Mesenchymal stem cell (in vitro differentiated cells and primary cell): Measurements from ENCODE around the gene SNRNP40.

Experiments used
- DNase-seq: peaks from one replicate; pipeline ENCODE4 v3.0.0-alpha.2; 2013
- H2AFZ ChIP-seq: one replicate; pipeline ENCODE4 v1.6.1; 2013; ENCODE audit warnings: low read depth, mild to moderate bottlenecking, control low read depth, inconsistent platforms, low read length, moderate library complexity
- H2AK5ac ChIP-seq: 2 replicates; pipeline ENCODE4 v1.6.1; 2013; ENCODE audit warnings: low read length, moderate library complexity, mild to moderate bottlenecking, inconsistent platforms; ENCODE audit not compliant: severe bottlenecking
- H2BK120ac ChIP-seq: one replicate; pipeline ENCODE4 v1.6.1; 2013; ENCODE audit warnings: low read depth, mild to moderate bottlenecking, inconsistent platforms, low read length, moderate library complexity
- H2BK12ac ChIP-seq, 2 experiments: one replicate each; pipeline ENCODE4 v1.6.1; 2013; ENCODE audit warnings: inconsistent platforms in 2 of 2, low read length in 2 of 2, mild to moderate bottlenecking in 2 of 2, moderate library complexity in 2 of 2, control low read depth in 1 of 2
- H2BK15ac ChIP-seq: one replicate; pipeline ENCODE4 v1.6.1; 2013; ENCODE audit warnings: mild to moderate bottlenecking, low read depth, inconsistent platforms; ENCODE audit not compliant: poor library complexity, severe bottlenecking
- H2BK5ac ChIP-seq: 2 replicates; pipeline ENCODE4 v1.6.1; 2013; ENCODE audit warnings: low read depth, mild to moderate bottlenecking, low read length, control low read depth, inconsistent platforms; ENCODE audit not compliant: poor library complexity, severe bottlenecking
- H3K14ac ChIP-seq, 2 experiments: one replicate each; pipeline ENCODE4 v1.6.1; 2013; ENCODE audit warnings: inconsistent platforms in 2 of 2, low read length in 2 of 2, control low read depth in 1 of 2, mild to moderate bottlenecking in 1 of 2, moderate library complexity in 1 of 2
- H3K18ac ChIP-seq, 2 experiments: one replicate each; pipeline ENCODE4 v1.6.1; 2013; ENCODE audit warnings: inconsistent platforms in 2 of 2, low read length in 2 of 2, control low read depth in 1 of 2, low read depth in 1 of 2, mild to moderate bottlenecking in 1 of 2
- H3K23ac ChIP-seq, 2 experiments: one replicate each; pipeline ENCODE4 v1.6.1; 2013; ENCODE audit warnings: inconsistent platforms in 2 of 2, low read length in 2 of 2, mild to moderate bottlenecking in 2 of 2, moderate library complexity in 2 of 2, control low read depth in 1 of 2
- H3K27ac ChIP-seq: 2 replicates; pipeline ENCODE4 v1.5.1; 2013; ENCODE audit warnings: mild to moderate bottlenecking, moderate library complexity, low read length, control low read depth, inconsistent platforms; ENCODE audit not compliant: poor library complexity, severe bottlenecking
- H3K27me3 ChIP-seq, 2 experiments: 2 replicates each; pipeline versions ENCODE4 v1.6.1 to v1.7.0; 2013; ENCODE audit warnings: low read length in 2 of 2, mild to moderate bottlenecking in 2 of 2, moderate library complexity in 2 of 2, control low read depth in 1 of 2, inconsistent platforms in 1 of 2; ENCODE audit not compliant: control insufficient read depth in 1 of 2, insufficient read depth in 1 of 2
- H3K36me3 ChIP-seq, 2 experiments: 2 replicates each; pipeline versions ENCODE4 v1.6.1 to v1.7.0; 2013; ENCODE audit warnings: low read length in 2 of 2, control low read depth in 1 of 2, inconsistent platforms in 1 of 2, low read depth in 1 of 2, mild to moderate bottlenecking in 1 of 2; ENCODE audit not compliant: insufficient read depth in 2 of 2, control insufficient read depth in 1 of 2
- H3K4ac ChIP-seq, 2 experiments: one replicate each; pipeline ENCODE4 v1.6.1; 2013; ENCODE audit warnings: inconsistent platforms in 2 of 2, low read length in 2 of 2, mild to moderate bottlenecking in 2 of 2, moderate library complexity in 2 of 2, control low read depth in 1 of 2, low read depth in 1 of 2
- H3K4me1 ChIP-seq: 2 replicates; pipeline ENCODE4 v1.6.1; 2013; ENCODE audit warnings: low read depth, low read length, control low read depth; ENCODE audit not compliant: control insufficient read depth, insufficient read depth
- H3K4me2 ChIP-seq: 2 replicates; pipeline ENCODE4 v1.6.1; 2013; ENCODE audit warnings: low read length, mild to moderate bottlenecking, inconsistent platforms; ENCODE audit not compliant: poor library complexity, severe bottlenecking
- H3K4me3 ChIP-seq, 2 experiments: 2 replicates each; pipeline versions ENCODE4 v1.5.1 to v1.7.0; 2013; ENCODE audit warnings: low read length in 2 of 2, mild to moderate bottlenecking in 2 of 2, control low read depth in 1 of 2, low read depth in 1 of 2; ENCODE audit not compliant: insufficient read depth in 1 of 2
- H3K79me1 ChIP-seq: replicated peaks from 2 replicates; pipeline ENCODE4 v1.6.1; 2013; ENCODE audit warnings: mild to moderate bottlenecking, control low read depth, low read length, inconsistent platforms; ENCODE audit not compliant: poor library complexity, severe bottlenecking
- H3K9ac ChIP-seq: 2 replicates; pipeline ENCODE4 v1.7.0; 2013; ENCODE audit warnings: mild to moderate bottlenecking, low read length, moderate library complexity
- H3K9me3 ChIP-seq: 2 replicates; pipeline ENCODE4 v1.7.0; 2013; ENCODE audit warnings: mild to moderate bottlenecking, low read length; ENCODE audit not compliant: control insufficient read depth
- H4K8ac ChIP-seq: one replicate; pipeline ENCODE4 v1.6.1; 2013; ENCODE audit warnings: inconsistent platforms, mild to moderate bottlenecking, low read length, moderate library complexity
- H4K91ac ChIP-seq: one replicate; pipeline ENCODE4 v1.6.1; 2013; ENCODE audit warnings: mild to moderate bottlenecking, low read length, inconsistent platforms
- WGBS: methylation state at CpG from one replicate; pipeline ENCODE4 v1.1.7; 2013; ENCODE audit warnings: mixed read lengths; 5-methylcytosine and 5-hydroxymethylcytosine counted together

Gene SNRNP40

DNA sequence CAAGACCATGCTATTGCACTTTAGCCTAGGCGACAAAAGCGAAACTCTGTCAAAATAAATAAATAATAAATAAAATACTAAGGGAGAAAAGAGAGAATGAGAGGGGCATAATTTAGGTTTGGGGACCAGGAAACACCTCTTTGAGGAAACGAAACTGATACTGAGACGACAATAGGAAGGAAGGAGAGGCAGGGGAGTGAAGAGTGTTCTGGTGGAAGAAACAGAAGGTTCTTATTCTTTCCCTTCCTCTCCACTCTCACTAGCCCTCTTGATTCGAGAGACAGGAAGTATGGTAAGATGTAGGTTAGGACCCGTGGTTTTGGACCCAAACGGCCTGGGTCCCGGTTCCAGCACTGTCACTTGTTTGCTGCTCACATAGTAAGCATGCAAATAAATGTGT, 55.3 kb downstream of the SNRNP40 start:
- Histone ChIP-seq H3K4me1 (peaks cover 12% of the 10 kb centered on the region), H3K36me3 (no peaks in the 10 kb centered on the region), H4K8ac (no peak overlapping the region), H3K9me3 (no peaks in the 10 kb centered on the region), H3K4me2 (no peak overlapping the region), H4K91ac (no peak overlapping the region), H2BK120ac (no peak overlapping the region), H2AK5ac (no peak overlapping the region), H3K79me1 (no peaks in the 10 kb centered on the region), H3K27me3 (peaks cover 46 to 69% of the 10 kb centered on the region in 2 experiments), H3K4ac (no peak overlapping the region), H3K14ac (no peak overlapping the region), H3K4me3 (no peak overlapping the region), H2BK15ac (no peak overlapping the region), H2BK12ac (no peak overlapping the region), H3K18ac (no peak overlapping the region), H3K23ac (no peak overlapping the region), H3K9ac (no peak overlapping the region), H2BK5ac (no peak overlapping the region), H2AFZ (no peak overlapping the region), H3K27ac (no peak overlapping the region)
- DNase-seq, result no peak
- WGBS, result 82% methylated on average over 6 of the region's 8 CpGs

DNA sequence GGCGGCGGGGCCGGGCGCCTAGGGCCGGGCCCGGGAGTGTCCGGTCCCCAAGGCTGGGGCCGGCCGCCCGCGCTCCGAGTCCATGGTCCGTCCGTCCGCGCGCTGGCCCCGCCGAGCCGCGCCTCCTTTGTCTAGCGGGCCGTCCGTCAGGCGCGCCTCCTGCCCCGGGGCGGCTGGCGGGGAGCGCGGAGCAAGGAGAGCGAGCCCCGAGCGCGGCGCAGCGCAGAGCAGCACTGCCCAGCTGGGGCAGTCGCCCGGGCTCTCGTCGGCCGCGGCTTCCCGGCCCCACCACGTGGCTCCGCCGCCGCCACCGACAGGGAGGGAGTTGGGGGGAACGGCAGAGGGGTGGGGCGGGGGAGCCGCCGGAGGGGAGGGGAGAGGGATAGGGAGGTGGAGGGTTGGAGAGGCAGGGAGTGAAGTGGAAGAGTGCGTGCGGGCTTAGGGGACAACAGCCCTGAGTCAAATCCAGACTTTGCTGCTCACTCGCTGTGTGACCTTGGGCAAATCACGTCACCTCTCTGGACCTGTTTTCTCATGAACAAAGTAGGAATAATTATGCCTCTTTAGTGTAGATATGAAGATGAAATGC, 56.8 kb downstream of the SNRNP40 start, which contains the start of gene NKAIN1:
TSS of gene NKAIN1 (minus strand) at position 235 of the 589 bp plus-strand sequence. CDS start 340 bp downstream, outside the sequence.
- Histone ChIP-seq H3K79me1 (no peaks in the 10 kb centered on the region), H2BK15ac (no peak within 1 kb of the TSS), H3K4me2 (peak within 1 kb of the TSS; percentile 86), H3K18ac (no peak within 1 kb of the TSS), H3K36me3 (no peaks in the 10 kb centered on the region), H3K9me3 (no peaks in the 10 kb centered on the region), H2BK120ac (no peak within 1 kb of the TSS), H2AFZ (no peak within 1 kb of the TSS), H4K8ac (no peak within 1 kb of the TSS), H4K91ac (no peak within 1 kb of the TSS), H3K27ac (no peak within 1 kb of the TSS), H2AK5ac (no peak within 1 kb of the TSS), H3K14ac (no peak within 1 kb of the TSS), H2BK12ac (no peak within 1 kb of the TSS), H3K4ac (no peak within 1 kb of the TSS), H3K27me3 (peaks cover 62 to 77% of the 10 kb centered on the region in 2 experiments), H3K23ac (no peak within 1 kb of the TSS), H3K4me3 (peak within 1 kb of the TSS; percentile 46 to 57), H3K9ac (no peak within 1 kb of the TSS), H3K4me1 (peaks cover 12% of the 10 kb centered on the region), H2BK5ac (no peak within 1 kb of the TSS)
- WGBS, result 4% methylated on average over 28 of the region's 57 CpGs
- peak; percentile 29 for DNase-seq

DNA sequence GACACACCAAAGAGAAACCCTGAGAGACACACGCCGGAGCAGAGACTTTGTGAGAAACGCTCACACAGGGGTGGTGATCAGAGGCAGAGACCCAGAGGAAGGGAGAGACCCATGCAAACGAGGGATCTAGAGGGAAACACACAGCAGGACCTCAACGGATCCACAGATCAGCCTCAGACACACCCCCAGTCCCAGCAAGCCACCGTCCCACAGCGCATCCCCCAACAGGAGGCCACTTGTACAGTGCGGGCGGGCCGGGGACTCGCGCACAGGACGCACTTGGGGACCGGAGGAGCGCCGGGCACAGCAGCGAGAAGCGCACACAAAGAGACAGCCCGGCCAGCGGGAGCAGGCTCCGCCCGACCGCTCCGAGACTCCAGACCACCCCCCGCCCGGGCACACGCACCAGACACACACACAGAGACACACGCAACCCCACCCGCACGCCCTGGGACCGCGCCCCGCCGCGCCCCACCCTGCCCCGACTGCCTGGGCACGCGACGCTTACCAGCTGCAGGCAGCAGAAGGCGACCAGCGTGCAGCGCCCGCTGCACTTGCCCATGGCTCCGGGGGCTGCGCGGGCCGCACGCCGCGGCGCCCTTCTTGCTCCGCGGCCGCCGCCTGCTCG, 57.5 kb downstream of the SNRNP40 start:
- Histone ChIP-seq H3K79me1 (no peaks in the 10 kb centered on the region), H2AFZ (no peak overlapping the region), H3K9me3 (no peaks in the 10 kb centered on the region), H3K9ac (no peak overlapping the region), H3K23ac (no peak overlapping the region), H2AK5ac (no peak overlapping the region), H3K4me3 (peak overlapping the region; percentile 46 to 57), H2BK12ac (no peak overlapping the region), H3K36me3 (no peaks in the 10 kb centered on the region), H3K27me3 (peaks cover 69 to 76% of the 10 kb centered on the region in 2 experiments), H2BK5ac (no peak overlapping the region), H2BK120ac (no peak overlapping the region), H3K4ac (no peak overlapping the region), H3K18ac (no peak overlapping the region), H3K4me2 (peak overlapping the region; percentile 86), H3K27ac (no peak overlapping the region), H3K4me1 (peaks cover 12% of the 10 kb centered on the region), H4K8ac (no peak overlapping the region), H4K91ac (no peak overlapping the region), H2BK15ac (no peak overlapping the region), H3K14ac (no peak overlapping the region)
- peak; percentile 35 for DNase-seq
- WGBS, result 3% methylated on average over 43 of the region's 56 CpGs

DNA sequence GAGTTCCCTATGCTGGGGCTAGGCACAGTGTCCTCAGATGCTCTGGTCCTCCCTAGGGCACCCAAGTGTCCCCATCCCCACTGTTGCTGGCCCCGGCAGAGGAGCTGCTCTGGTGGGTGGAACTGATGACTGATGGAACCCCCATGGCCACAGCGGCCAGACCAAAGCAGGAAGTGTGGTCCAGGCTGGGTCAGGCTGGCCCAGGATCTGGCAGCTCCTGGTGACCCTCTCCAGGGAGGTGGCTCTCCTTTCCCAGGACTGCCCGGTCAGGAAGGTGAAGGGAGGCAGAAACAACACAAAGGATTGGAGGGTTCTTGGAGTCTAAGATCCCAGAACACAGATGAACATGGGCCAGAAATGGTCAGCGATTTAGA, 58.0 kb downstream of the SNRNP40 start:
- whole genome bisulfite sequencing, result 34% methylated on average over 4 of the region's 4 CpGs
- Histone ChIP-seq H2AK5ac (no peak overlapping the region), H2BK120ac (no peak overlapping the region), H2AFZ (no peak overlapping the region), H3K9me3 (no peaks in the 10 kb centered on the region), H3K4ac (no peak overlapping the region), H3K27me3 (peaks cover 71 to 74% of the 10 kb centered on the region in 2 experiments), H3K14ac (no peak overlapping the region), H3K23ac (no peak overlapping the region), H3K4me1 (peaks cover 12% of the 10 kb centered on the region), H4K91ac (no peak overlapping the region), H3K79me1 (no peaks in the 10 kb centered on the region), H2BK12ac (no peak overlapping the region), H2BK5ac (no peak overlapping the region), H3K9ac (no peak overlapping the region), H3K18ac (no peak overlapping the region), H3K4me2 (no peak overlapping the region), H3K27ac (no peak overlapping the region), H4K8ac (no peak overlapping the region), H2BK15ac (no peak overlapping the region), H3K4me3 (no peak overlapping the region), H3K36me3 (no peaks in the 10 kb centered on the region)
- no peak for DNase-seq
